GM12891 (cell line): ENCODE data around the gene KIF25.

Experiments used
- DNase-seq: peaks from one replicate; pipeline ENCODE4 v3.0.0; 2011; ENCODE audit warnings: low spot score; ENCODE audit not compliant: insufficient read length
- FAIRE-seq: peaks from 2 replicates; lab custom pipeline; 2011; peaks lifted over from hg19 to GRCh38; lab: Jason Lieb, UNC
- PAX5 ChIP-seq: IDR thresholded peaks from 2 replicates; pipeline ENCODE4 v1.6.1; 2011; ENCODE audit warnings: low read length, moderate library complexity, mild to moderate bottlenecking; ENCODE audit not compliant: insufficient read depth, severe bottlenecking
- POLR2A ChIP-seq: IDR thresholded peaks from 2 replicates; pipeline ENCODE4 v1.6.1; 2011; ENCODE audit warnings: low read depth, low read length, control low read depth
- POLR2AphosphoS5 ChIP-seq: IDR thresholded peaks from 2 replicates; pipeline ENCODE4 v1.6.1; 2011; ENCODE audit warnings: low read depth, low read length, control low read depth
- POU2F2 ChIP-seq: IDR thresholded peaks from 2 replicates; pipeline ENCODE4 v1.6.1; 2011; ENCODE audit warnings: low read depth, mild to moderate bottlenecking, control low read depth, low read length, moderate library complexity
- SPI1 ChIP-seq: IDR thresholded peaks from 2 replicates; pipeline ENCODE4 v1.6.1; 2011; ENCODE audit warnings: low read depth, low read length, control low read depth
- TAF1 ChIP-seq: IDR thresholded peaks from 2 replicates; pipeline ENCODE4 v1.6.1; 2011; ENCODE audit warnings: low read depth, low read length, control low read depth

KIF25 gene

GRCh38 chr6:168091381-168092264 is 94.2 kb downstream of the KIF25 start:
- DNase-seq, result no peak
- no peak for TF ChIP-seq POLR2AphosphoS5
- TF ChIP-seq SPI1, result no peak
- TF ChIP-seq POLR2A, result no peak
- no peak for TF ChIP-seq PAX5
- no peak for TF ChIP-seq TAF1
- no peak for FAIRE-seq

GRCh38 chr6:168092541-168092940 is 95.1 kb downstream of the KIF25 start:
- DNase-seq, result no peak
- TF ChIP-seq POLR2AphosphoS5 (no peak), POU2F2 (no peak), SPI1 (no peak), POLR2A (no peak), PAX5 (no peak), TAF1 (no peak)
- FAIRE-seq, result no peak

GRCh38 chr6:168093071-168093505 is 95.6 kb downstream of the KIF25 start:
- no peak for TF ChIP-seq POLR2AphosphoS5
- no peak for TF ChIP-seq SPI1
- no peak for TF ChIP-seq POLR2A
- TF ChIP-seq PAX5, result no peak
- TF ChIP-seq TAF1, result no peak
- DNase-seq (no peak), FAIRE-seq (no peak)

- no peak for FAIRE-seq
- TF ChIP-seq PAX5 (no peak), POLR2AphosphoS5 (no peak), POU2F2 (no peak), SPI1 (no peak), POLR2A (no peak)
- no peak for DNase-seq
These were observed 96.2 kb downstream of the KIF25 start for GRCh38 chr6:168093634-168094033.
